ENCODE measurements around the gene FAM204A.

Gene FAM204A

DNA sequence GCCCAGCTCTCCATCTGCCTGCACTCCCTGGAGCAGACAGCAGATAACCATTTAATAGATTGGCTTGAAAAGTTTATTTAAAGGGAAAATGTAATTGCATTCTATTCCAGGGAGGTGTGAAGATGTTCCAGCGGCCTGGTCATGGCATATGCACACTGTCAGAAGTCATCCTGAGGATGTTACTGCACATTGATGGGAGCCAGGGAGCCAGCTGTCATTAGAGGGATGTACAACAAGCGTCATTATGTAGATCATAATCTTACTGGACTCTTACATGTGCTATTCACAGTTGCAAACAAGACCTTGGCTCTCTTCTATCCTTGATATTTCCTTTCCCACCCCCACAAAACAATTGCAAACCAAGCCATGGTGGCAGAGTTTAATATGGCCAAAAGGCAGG lies 65.4 kb downstream of the FAM204A start:
- DNase-seq = no peak

DNA sequence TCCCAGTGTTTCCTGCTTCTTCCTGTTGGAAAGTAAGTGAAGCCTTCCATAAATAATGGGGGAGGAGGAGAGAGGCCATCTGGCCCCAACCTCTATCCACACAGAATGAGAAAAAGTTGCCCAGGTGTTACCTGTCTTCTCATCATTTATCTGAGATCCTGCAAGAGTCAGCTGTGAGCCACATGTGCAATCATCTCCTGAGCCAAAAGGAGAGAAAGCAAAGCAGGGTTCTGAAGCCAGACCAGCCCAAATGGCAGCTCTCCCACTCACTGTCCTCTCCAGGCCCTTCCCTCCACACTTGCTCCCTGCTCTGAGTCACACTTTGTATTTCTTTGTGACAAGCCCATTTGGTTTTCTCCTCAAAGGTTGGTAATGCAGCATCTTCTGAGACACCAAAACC lies 65.9 kb downstream of the FAM204A start:
- DNase-seq = no peak

DNA sequence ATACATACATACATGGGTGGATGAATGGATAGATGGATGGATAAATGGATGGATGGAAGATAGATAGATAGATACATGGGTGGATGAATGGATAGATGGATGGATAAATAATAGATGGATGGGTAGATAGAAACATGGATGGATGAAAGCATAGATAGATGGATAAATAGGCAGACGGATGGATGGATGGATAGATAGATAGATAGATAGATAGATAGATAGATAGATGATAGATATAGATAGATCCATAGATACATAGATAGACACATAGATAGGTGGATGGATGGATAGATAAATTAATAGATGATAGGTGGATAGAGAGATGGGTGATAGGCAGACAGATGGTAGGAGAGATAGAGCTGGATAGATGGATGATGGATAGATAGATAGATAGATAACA lies 68.5 kb downstream of the FAM204A start:
- no peak for DNase-seq

DNA sequence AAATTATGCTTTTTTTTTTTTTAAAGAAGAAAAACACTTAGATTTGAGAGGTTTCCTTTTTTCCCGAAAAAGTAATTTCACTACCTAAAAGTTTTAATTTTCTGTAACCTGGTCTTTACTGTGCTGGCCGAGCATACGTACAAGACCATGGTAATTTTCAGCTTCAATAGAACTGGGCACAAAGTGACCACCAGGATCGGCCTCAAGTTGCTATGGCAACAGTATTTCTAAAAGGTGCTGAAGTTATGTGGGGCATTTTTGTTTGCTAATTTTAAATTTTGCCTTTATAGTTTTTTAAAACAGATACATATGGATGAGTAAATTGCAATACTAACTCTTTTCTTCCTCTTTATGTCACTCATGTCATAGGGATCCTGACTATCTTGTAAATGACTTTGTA lies 69.4 kb downstream of the FAM204A start:
- DNase-seq = no peak

DNA sequence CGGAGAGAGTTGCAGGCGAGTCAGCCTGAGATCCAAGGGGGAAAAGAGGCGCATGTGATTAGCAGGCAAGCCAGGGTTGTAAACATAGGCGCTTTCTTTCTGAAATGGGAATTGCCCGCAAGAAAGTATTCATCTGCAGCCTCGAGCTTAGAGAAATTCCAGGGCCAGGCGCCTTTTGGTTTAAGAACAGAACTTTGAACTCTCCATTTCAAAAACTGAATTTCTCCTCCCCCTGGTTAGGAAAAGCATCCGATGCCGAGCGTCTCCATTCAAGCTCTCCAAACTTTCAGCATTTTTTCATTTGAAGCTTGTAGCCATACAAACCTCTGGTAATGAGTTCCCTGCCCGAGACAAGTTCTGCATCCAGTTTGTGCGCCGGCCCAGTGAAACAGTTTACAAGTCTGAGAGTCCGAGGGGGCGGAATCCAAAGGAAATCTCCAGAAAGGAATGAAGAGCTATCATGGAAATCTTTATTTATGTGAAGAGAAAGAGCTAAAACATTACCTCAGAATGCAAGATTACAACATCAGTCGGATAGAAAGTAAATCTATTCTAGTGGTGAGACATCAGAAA lies 69.9 kb downstream of the FAM204A start:
- DNase-seq = no peak

DNA sequence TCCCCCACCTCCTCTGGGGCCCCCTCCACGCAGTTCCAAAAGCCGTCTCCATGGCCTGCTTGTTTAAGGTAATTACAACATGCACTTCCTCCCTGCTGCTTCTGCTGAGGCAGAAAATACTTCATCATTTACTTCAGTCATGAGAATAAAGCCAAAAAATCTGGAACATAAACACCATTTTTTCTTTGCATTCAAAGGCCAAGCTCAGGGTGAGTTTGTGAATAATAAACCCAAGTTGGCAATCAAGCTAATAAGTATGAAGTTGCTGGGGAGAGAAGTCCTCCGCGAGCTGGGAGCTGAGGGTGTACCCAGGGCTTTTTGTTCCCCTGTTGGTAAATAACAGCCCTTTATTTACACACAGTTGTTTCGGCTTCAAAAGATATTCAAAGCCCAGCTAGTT lies 70.5 kb downstream of the FAM204A start:
- DNase-seq = no peak

DNA sequence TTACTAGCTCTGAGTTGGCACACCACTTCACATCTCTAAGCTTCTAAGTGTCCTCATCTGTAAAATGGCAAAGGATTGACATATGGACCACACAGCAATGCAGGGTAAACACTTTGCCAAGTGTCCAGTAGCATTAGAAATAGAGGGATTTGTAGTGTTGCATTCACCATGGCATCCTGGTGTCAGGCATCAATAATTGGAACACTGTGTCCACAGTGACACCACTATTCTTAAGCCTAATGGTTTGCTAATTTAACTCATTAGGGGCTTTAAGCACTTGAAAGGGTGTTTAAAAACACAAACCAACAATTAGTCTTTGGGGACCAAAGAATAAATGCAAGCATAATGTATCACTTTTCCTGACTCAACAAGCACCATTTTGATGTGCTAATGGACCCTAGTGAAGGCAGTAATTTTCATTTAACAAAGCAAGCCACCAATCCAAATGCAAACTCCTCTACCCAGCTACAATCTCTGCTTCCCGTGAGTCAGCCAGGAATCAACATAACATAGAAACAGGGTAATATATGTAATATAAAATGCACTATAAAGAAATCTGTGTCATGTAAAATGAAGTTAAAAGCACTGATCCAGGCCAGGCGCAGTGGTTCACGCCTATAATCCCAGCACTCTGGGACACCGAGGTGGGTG lies 75.9 kb downstream of the FAM204A start:
- DNase-seq = no peak

DNA sequence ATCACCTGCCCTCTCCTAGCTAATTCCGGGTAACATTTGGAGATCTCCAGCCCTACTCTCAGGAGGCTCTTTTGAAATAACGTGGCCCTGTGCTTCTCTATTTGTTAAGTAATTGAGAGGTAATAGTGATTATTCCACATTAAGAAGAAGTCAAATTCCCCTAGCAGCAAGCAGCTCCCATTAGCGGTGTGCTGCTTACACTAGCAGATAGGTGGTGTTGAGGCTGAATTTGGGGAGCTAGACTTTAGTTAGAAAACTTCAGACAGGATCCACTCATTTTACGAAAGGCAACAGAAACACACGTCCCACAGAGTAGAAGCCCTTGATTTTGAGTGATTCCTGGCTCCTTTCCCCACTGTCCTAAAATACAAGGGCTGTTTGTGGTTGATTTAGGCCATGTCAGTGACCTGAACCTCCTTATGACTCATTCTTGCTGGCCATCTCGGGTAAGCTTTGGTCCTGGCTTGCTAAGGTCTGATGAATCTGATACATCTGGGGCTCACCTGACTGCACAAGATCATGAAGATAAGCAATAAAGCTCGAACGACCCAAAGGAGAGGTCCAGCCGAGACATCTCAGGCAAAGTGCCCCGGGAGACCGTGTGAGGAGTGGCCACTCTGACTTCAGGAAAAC lies 77.2 kb downstream of the FAM204A start:
- DNase-seq = no peak

DNA sequence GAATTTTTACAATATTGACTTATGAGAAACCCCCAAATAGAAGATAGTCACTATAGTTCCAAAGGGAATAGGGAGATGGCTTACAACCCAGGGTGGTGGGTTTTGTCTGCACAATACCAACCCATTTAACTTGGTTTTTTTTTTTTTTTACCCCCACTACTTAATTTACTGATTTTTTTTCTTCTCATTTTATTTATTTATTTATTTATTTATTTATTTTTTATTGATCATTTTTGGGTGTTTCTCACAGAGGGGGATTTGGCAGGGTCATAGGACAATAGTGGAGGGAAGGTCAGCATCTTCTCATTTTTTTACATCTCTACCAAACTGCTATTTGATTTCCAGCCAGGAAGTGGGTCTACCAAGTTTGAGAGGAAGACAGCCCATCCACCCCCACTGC lies 77.9 kb downstream of the FAM204A start:
- no peak for DNase-seq

DNA sequence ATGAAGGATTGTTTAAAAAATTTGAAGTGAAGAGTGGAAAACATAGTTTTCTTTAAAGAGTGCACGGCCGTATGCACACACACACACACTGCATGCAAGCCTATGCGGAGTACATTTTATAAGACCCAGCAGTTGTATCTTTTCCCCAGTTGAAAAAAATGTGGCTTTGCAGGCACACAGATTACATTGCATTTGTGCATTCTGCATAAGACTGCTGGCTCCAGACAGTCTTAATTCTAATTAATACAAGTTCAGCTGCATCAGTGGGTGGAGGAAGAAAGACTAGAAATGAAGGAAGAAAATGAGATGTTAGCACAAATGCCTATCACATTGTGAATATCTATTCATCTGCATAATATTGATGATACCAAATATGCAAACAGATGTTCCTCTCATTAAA lies 79.6 kb downstream of the FAM204A start:
- DNase-seq = peak in 1 of 2 experiments; percentile 27

DNA sequence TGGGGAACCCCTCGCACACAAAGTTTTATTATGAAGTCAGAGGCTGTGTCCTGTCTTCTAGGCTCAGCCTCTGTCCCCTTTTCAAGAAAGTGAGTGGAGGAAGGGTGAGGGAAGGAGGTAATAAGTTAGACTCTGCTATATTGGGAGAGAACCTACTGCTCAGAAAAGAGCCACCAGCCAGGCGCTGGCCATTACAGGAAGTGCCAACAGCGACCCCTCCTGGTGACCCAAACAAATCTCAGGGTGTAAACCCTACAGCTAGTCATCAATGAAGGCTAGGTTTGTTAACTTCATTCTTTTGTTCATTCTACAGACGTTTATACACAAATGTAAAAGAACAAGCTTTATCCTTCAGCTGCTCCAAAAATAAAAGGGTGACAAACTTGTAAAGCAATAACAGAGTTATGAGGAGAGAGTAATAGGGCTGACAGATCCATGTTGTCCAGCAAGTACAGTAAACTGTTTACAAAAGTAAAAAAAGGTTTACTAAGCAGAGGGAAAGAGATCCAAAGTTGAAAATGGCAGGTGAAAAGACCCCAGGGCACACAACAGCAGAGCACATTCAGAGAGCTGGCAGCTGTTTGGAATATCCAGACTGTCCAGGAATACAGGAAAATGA lies 82.7 kb downstream of the FAM204A start:
- DNase-seq = peak in 1 of 2 experiments; percentile 48

DNA sequence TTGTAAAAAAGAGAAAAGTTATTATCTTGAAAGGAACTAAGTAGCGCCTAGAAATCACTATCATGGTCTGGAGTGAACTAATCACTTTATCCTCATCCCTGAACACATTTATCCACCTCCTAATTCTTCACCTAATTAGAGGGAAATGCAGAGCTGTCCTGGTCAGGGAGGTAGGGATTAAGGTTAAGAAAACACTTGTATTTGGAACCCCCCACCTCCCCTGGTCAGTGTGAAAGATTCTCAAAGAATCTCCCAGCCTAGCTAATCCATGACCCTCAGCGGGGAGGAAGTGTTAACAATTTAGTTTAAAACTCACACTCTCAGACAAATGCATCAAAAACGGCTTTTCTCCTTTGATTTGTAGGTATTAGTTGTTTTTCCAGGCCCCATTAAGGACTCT lies 83.8 kb downstream of the FAM204A start:
- DNase-seq = no peak

DNA sequence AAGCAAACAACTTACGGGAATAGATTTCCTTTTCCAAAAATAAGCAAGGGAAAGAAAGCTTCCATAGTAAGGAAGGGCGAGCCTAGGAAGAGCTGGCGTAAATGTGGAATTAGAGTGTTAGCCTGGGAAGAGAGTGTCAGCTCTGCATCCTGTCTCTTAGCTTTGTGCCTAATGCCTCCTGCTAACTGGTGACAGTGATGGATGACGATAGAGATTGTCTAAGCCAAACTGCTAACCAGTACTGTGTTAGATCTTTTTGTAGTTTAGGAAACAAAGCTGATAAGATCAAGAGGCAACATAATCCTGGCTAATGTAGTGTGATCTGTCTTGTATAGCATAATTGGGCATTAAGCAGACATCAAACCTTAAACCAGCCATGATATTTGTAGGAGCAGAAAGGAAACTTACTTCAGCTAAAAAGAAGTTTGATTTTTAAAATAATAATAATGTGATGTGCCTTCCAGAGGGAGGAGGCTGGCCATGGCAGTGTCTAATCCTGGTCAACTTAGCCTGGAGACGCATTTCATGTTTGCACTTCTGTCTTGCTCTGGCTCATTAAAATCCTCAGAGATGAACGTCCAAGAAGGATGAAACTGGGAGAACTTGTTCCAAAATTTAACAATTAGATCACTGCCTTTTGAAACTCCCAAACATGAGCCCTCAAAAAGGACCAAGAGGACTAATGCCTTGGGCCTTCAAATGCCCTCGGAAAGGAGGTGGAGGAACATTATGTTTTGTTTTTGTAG lies 85.1 kb downstream of the FAM204A start:
- DNase-seq = no peak

DNA sequence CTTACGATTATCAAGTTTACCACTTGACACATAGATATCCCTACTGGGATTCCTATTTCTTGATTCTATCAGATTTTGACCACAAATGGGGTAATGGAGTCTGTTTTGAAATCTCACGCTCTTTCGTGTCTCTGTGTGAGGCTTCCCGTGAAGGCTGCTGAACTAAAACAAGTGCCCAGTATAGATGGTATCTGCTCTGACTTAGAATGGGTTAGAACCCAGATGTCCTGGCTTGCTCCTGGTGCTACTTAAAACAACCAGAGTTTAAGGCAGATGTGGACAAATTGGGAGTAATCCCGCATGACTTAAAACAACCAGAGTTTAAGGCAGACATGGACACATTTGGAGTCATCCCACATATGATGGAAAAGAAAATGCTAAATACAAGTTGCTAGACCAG lies 85.9 kb downstream of the FAM204A start:
- DNase-seq = no peak

DNA sequence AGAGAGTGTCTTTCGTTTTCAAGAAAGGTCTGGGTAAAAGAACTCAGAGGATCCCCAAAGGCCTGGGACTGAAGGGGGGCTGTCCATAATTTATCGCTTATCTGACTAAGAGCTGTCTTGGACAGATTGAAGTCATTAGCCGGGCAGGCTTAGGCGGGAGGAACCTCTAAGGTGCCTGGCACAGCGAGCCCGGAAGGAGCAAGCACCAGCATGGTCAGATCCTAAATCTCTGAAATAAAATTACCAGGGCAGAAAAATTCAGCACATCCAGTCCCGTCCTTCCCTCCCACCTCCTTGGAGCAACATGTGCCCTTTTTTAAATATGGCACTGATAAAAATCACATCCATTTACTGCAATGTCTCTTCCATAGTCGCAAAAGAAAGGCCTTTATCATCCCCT lies 86.8 kb downstream of the FAM204A start:
- no peak for DNase-seq

DNA sequence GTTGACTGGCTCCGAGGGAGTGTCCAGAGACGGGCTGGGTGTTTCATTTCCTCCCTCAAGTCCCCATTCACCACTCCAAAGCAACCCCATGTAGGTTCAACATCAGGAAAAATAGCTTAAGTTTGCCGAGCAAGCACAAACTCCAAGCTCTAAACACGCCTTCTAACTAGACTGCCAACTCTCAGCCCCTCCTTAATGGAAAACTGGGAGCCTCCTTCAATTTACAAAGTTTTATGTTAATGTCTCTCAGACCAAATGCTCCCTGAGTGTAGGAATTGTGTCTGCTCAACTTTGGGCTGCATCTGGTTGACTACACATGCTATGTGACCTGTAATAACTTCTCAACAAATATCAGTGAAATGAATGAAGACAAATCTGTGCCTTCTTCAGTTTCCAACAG lies 87.5 kb downstream of the FAM204A start:
- DNase-seq = no peak

DNA sequence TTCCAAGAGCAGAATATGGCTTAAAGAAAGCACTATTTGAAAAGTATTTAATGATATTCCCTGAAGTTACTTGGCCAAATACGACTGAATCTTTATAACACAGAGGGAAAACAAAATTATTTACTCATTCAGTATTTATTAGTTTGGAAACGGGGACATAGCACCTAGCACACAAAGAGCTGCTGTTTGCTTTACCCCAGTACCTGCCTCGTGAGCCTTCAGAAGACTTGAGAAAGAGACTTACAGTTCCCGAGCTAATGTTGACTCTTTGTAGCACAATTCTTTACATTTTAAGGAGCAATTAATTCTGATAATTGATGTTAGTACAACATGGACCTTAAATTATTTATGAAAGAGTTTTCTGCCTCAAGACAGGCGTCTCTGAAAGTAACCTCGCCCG lies 88.7 kb downstream of the FAM204A start:
- no peak for DNase-seq

DNA sequence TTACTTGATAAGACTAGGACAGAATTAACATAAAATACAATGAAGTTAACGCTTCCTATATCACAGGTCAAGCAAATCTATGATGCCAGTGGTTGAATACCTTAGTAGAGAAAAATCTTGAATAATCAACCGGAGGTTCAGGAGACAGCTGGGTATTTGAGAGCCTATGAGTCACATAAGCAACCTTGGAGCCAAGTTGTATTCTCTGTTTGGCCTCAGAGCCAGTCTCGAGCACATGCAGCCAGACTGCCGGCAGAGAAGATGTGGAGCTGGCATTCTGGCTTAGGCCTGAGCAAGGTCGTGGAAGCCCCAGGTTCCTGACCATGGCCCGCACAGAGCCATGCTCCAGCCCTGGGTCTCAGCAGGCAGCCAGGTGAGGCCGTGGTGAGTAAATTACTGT lies 90.3 kb downstream of the FAM204A start:
- DNase-seq = no peak

DNA sequence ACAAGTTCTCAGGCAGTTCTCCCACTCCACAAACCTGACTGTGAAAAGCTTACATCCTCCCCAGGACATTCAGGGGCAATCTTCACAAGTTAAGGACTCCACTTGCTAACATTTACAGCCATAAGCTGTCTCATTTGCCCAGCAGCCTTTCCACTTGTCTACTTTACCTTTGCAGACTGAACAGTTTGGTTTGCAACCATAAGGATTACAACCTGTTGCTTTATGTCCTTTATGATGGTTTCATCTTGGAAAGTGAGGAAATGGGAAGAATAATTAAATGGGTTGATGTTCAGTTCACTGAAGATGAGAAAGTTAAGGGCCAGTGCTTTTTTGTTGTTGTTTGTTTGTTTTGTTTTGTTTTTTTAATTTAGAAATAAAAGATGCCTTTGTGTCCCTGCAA lies 92.4 kb downstream of the FAM204A start:
- no peak for DNase-seq
